ENCODE data around the gene SLC66A2. TPM values are rescaled to one million over a fixed set of nuclear protein-coding genes. Genes with fewer than 3 reads are reported as not detected.

Gene SLC66A2
- total RNA-seq, 1 donor from 2014 or later = 34.4 TPM

DNA sequence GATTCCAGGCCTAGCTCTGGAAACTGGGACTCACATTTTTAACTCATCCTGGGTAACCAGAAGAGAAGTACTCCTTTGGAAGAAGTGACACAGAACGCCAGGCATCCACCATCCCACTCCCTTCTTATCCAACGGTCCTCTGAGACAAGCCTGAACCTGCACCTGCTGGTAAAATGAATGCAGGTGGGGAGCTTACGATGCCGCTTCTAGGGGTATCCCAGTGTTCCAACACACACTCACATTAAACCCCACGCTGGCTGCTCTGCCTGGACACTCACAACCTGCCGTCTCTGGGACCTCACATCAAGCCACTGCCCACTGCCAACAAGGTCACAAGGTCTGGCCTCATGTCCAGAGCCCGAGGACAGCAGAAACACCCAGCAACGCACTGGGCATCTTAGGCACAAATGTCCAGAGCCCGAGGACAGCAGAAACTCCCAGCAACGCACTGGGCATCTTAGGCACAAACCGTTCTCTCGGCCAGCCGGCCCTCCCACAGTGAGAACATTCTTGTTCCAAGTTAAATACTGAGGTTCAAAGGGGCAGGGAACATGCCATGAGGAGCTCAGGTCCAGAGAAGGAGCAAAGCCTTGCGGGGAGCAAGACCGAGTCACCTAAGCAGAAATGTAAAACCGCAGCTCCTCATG, 9.9 kb downstream of the SLC66A2 start:
- Mint-ChIP-seq H3K27ac (no peak overlapping the region), H3K9me3 (peaks cover 8% of the 10 kb centered on the region), H3K4me1 (no peaks in the 10 kb centered on the region), H3K27me3 (ENCODE audit: low read depth) (no peaks in the 10 kb centered on the region), H3K36me3 (peaks cover 45% of the 10 kb centered on the region), H3K4me3 (no peak overlapping the region)
- TF ChIP-seq, protein P1, sequence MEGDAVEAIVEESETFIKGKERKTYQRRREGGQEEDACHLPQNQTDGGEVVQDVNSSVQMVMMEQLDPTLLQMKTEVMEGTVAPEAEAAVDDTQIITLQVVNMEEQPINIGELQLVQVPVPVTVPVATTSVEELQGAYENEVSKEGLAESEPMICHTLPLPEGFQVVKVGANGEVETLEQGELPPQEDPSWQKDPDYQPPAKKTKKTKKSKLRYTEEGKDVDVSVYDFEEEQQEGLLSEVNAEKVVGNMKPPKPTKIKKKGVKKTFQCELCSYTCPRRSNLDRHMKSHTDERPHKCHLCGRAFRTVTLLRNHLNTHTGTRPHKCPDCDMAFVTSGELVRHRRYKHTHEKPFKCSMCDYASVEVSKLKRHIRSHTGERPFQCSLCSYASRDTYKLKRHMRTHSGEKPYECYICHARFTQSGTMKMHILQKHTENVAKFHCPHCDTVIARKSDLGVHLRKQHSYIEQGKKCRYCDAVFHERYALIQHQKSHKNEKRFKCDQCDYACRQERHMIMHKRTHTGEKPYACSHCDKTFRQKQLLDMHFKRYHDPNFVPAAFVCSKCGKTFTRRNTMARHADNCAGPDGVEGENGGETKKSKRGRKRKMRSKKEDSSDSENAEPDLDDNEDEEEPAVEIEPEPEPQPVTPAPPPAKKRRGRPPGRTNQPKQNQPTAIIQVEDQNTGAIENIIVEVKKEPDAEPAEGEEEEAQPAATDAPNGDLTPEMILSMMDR (IDR thresholded peaks at IDR 0.05; ENCODE audit: unreplicated experiment) = no peak
- DNase-seq (ENCODE audit: low spot score in 2 of 2, unreplicated experiment in 2 of 2) = no peak

DNA sequence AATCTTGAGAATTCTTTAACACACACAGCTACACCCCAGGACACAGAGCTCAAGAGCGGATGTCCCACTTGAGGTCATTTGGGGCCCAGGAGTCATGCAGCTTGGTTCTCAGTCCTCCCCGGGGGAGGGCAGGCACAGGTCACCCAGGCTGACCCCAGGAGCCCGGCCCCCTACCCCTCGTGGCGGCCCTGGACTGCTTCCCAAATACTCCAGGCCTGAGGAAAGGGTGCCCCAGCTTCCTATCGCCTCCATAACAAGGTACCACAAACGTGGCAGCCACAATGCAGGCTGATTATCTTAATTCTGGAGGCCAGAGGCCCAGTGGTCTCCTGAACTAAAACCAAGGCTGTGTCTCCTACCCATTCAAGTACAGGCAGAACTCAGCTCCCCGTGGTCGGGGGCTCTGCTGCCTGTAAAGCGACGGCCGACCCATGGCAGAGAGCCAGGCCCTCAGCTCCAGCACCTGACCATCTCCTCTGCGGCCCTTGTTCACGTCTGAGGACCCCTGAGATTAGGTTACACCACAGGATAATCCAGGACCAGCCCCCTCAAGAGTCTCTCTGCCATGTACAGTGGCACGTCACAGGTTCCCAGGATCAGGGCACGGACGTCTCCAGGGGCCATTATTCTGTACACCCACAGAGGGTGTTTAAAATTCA, 10.5 kb downstream of the SLC66A2 start:
- TF ChIP-seq, protein P1 (IDR thresholded peaks at IDR 0.05; ENCODE audit: unreplicated experiment) = no peak
- H3K36me3 Mint-ChIP-seq = peaks cover 51% of the 10 kb centered on the region
- no peak overlapping the region for H3K4me3 Mint-ChIP-seq
- DNase-seq (ENCODE audit: low spot score in 2 of 2, unreplicated experiment in 2 of 2) = no peak
- H3K4me1 Mint-ChIP-seq = no peaks in the 10 kb centered on the region
- peaks cover 15% of the 10 kb centered on the region for H3K9me3 Mint-ChIP-seq
- no peak overlapping the region for H3K27ac Mint-ChIP-seq
- H3K27me3 Mint-ChIP-seq (ENCODE audit: low read depth) = no peaks in the 10 kb centered on the region

DNA sequence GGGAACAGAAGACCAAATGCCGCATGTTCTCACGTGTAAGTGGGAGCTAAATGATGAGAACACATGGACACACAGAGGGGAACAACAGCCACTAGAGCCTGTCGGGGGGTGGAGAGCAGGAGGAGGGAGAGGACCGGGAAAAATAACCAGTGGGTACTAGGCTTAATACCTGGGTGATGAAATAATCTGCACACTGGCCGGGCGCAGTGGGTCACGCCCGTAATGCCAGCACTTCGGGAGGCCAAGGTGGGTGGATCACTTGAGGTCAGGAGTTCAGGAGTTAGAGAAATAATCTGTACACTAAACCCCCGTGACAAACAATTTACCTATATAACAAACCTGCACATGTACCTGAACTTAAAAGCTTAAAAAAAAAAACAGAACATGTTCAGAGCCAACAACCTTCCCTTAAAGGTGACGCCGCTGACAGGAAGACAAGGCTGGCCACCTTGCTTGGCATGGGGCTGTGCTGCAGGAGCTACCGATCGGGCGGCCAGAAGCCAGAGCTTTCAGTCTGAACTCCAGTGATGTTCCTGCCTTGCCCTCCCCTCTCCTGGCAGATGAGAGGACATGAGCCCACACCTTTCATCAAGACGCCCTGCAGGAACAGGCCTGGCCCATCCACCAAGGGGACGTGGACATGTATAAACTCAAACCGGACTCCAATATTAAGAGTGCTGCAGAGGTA, 11.2 kb downstream of the SLC66A2 start:
- H3K36me3 Mint-ChIP-seq = peaks cover 58% of the 10 kb centered on the region
- H3K4me1 Mint-ChIP-seq = no peaks in the 10 kb centered on the region
- no peak overlapping the region for H3K4me3 Mint-ChIP-seq
- peaks cover 21% of the 10 kb centered on the region for H3K9me3 Mint-ChIP-seq
- no peak overlapping the region for H3K27ac Mint-ChIP-seq
- TF ChIP-seq, protein P1 (IDR thresholded peaks at IDR 0.05; ENCODE audit: unreplicated experiment) = no peak
- H3K27me3 Mint-ChIP-seq (ENCODE audit: low read depth) = no peaks in the 10 kb centered on the region
- DNase-seq (ENCODE audit: low spot score in 2 of 2, unreplicated experiment in 2 of 2) = no peak

DNA sequence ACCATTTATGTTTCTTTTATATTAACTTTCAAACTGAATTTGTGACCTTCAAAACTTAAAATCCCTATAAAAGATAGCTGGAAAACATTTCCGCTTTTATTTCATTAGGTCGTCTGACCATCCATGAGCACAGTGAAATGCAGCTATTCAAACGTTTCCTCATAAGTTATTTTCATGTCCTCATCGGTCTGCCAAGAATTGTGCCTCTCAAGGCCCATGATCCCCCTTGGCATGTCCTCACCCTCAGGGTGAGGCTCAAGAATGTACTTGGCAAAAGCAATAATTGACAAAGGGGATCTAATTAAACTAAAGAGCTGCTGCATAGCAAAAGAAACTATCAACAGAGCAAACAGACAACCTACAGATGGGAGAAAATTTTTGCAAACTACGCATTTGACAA, 12.4 kb downstream of the SLC66A2 start:
- H3K4me3 Mint-ChIP-seq = no peak overlapping the region
- H3K27me3 Mint-ChIP-seq (ENCODE audit: low read depth) = no peaks in the 10 kb centered on the region
- H3K27ac Mint-ChIP-seq = no peak overlapping the region
- DNase-seq (ENCODE audit: low spot score in 2 of 2, unreplicated experiment in 2 of 2) = no peak
- TF ChIP-seq, protein P1 (IDR thresholded peaks at IDR 0.05; ENCODE audit: unreplicated experiment) = no peak
- H3K9me3 Mint-ChIP-seq = peaks cover 26% of the 10 kb centered on the region
- no peaks in the 10 kb centered on the region for H3K4me1 Mint-ChIP-seq
- peaks cover 68% of the 10 kb centered on the region for H3K36me3 Mint-ChIP-seq

DNA sequence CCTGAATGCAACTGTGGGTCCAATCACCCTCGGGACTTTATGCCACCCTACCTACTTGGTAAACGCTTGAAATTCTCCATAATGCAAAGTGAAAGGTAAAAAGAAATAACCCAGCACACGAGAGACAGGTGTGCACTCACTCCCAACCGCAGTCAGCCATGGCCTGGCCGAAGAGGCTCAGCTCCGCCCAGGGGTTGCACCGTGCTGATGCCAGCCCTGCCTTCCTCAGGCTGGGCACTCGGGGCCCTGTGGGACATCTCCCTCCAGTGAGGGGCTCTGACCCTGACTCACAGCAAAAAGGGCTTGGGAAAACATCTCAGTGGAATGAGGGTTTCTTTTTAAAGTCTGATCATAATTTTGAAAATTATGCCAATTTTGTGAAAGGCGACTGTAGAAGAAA, 13.3 kb downstream of the SLC66A2 start:
- H3K4me3 Mint-ChIP-seq = no peak overlapping the region

More for the DNA sequence above, 13.3 kb downstream of the SLC66A2 start:
- no peaks in the 10 kb centered on the region for H3K4me1 Mint-ChIP-seq
- no peak for DNase-seq (ENCODE audit: low spot score in 2 of 2, unreplicated experiment in 2 of 2)
- H3K27me3 Mint-ChIP-seq (ENCODE audit: low read depth) = no peaks in the 10 kb centered on the region
- no peak overlapping the region for H3K27ac Mint-ChIP-seq
- peaks cover 76% of the 10 kb centered on the region for H3K36me3 Mint-ChIP-seq
- TF ChIP-seq, protein P1 (IDR thresholded peaks at IDR 0.05; ENCODE audit: unreplicated experiment) = no peak
- peaks cover 35% of the 10 kb centered on the region for H3K9me3 Mint-ChIP-seq

Measured in mesothelial cell of epicardium (in vitro differentiated cells).